Measurements from ENCODE around the gene ARL15.

ARL15 gene

DNA sequence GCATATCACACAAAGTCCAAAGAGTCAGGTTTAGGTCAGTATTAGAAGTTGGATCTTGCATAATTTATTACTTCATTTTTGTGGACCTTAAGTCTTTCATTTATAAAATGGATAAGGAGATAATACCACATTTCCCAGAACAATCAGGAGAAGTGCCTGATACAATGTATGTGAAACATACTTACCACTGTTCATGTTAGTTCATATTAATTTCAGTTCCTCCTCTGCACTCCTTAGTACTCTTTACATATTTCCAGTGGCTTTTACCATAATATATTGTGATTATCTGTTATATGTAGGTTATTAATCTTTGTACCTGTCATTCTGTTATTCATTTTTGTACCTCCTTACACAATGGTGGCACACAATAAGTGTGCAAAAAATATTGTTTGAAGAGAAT is 214.4 kb downstream of the ARL15 start:
- no peak overlapping the region for H3K27ac Mint-ChIP-seq
- H3K9me3 Mint-ChIP-seq = no peaks in the 10 kb centered on the region
- H3K27me3 Mint-ChIP-seq = no peaks in the 10 kb centered on the region
- H3K36me3 Mint-ChIP-seq = peaks cover 5% of the 10 kb centered on the region
- no peak overlapping the region for H3K4me3 Mint-ChIP-seq
- H3K4me1 Mint-ChIP-seq = no peaks in the 10 kb centered on the region

DNA sequence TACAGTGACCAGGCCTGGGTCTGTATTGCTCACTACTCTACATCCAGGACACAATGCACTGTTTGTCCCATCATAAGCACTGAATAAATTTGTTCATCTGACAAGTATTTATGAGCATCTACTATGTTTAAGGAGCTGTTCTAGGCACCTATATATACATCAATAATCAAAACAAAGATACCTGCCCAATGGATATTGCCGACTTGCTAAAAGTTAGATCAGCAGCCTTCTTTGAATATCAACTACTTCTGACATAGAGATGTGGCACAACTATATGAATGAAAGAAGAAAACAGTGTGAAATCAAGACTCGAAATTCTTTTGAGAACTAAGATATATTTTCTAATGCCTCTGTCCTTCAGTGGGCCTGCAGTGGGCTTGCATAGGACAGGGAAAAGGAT is 215.7 kb downstream of the ARL15 start:
- Mint-ChIP-seq H3K27me3 (no peaks in the 10 kb centered on the region), H3K9me3 (no peaks in the 10 kb centered on the region), H3K27ac (no peak overlapping the region), H3K36me3 (peaks cover 8% of the 10 kb centered on the region), H3K4me3 (no peak overlapping the region), H3K4me1 (no peaks in the 10 kb centered on the region)

DNA sequence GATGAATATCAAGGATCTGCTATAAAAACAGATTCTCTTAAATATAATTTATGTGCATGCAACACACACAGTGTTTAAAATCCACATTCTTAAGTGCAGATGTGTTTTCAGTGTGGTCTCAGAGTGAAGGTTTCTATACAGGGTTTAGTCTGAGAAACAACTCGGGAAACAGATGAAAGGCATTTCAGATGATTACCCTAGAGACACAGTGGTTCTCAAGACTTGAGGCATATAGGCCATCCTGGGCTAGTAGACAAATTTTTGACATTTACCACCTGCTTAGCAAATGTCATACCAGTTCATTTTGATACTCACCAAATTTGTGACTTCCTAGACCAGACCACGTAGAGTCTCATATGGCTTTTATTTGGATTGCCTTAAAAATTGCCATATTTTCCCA is 216.5 kb downstream of the ARL15 start:
- no peaks in the 10 kb centered on the region for H3K27me3 Mint-ChIP-seq
- no peak overlapping the region for H3K4me3 Mint-ChIP-seq
- H3K36me3 Mint-ChIP-seq = peaks cover 10% of the 10 kb centered on the region
- H3K4me1 Mint-ChIP-seq = no peaks in the 10 kb centered on the region
- H3K9me3 Mint-ChIP-seq = no peaks in the 10 kb centered on the region
- no peak overlapping the region for H3K27ac Mint-ChIP-seq

DNA sequence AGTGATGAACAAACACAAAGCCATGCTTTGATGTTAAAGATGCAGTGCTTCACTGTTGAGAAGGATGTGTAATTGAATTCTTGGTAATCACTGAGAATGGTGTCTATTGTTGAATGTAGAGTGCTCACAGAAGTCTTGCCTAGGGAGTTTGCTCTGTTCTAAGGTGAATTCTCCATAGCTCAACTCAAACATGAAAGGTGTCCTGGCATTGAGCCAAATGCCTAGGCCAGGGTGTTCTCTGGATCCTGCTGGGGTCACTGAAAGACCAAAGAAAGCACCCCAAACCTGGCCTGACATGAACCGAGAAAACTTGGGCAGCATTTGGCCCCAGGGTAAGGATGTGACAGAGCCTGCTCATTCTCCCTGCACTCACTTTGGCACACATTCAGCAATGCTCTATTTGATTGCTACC is 217.3 kb downstream of the ARL15 start:
- H3K4me1 Mint-ChIP-seq = no peaks in the 10 kb centered on the region
- no peaks in the 10 kb centered on the region for H3K27me3 Mint-ChIP-seq
- no peak overlapping the region for H3K4me3 Mint-ChIP-seq
- no peaks in the 10 kb centered on the region for H3K9me3 Mint-ChIP-seq
- peaks cover 7% of the 10 kb centered on the region for H3K36me3 Mint-ChIP-seq
- no peak overlapping the region for H3K27ac Mint-ChIP-seq

DNA sequence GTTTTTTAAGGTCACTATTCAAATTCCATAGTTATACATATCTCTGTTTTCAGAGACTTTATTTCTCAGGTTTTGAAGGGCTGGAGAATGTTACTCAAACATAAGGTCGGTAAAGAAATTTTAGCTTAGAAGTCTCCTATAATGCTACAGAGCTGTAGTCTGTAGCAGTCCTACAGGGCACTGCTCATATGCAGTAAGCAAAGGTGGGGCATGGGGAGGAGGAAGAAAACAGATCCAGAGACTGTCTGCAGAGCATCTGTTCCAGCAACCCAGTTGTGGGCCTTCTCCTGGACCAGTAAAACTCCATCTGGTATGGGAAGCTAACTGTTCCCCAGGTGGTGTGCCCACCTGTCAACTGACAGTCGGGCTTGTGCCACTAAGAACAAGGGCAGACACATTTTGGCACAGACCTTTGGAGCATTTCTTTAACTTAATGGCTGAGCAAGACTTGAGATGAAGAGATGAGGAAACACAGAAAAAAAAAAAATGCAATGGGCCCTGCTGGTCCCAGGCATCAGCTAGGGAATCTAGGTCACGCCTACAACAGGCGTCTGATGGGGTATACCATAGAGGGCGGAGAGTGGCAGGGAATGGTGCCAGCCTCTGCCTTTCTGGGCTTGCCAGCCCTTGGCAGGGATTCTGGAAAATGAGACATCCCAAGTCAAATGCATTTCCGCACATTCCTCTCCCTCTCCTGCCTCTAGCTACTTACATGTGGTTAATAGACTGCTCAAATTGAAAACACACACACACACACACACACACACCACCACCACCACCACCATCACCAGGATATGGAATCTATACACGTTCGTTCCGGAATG is 218.9 kb downstream of the ARL15 start:
- Mint-ChIP-seq H3K27ac (no peak overlapping the region), H3K9me3 (no peaks in the 10 kb centered on the region), H3K4me1 (no peaks in the 10 kb centered on the region), H3K4me3 (no peak overlapping the region), H3K27me3 (no peaks in the 10 kb centered on the region), H3K36me3 (peaks cover 9% of the 10 kb centered on the region)

DNA sequence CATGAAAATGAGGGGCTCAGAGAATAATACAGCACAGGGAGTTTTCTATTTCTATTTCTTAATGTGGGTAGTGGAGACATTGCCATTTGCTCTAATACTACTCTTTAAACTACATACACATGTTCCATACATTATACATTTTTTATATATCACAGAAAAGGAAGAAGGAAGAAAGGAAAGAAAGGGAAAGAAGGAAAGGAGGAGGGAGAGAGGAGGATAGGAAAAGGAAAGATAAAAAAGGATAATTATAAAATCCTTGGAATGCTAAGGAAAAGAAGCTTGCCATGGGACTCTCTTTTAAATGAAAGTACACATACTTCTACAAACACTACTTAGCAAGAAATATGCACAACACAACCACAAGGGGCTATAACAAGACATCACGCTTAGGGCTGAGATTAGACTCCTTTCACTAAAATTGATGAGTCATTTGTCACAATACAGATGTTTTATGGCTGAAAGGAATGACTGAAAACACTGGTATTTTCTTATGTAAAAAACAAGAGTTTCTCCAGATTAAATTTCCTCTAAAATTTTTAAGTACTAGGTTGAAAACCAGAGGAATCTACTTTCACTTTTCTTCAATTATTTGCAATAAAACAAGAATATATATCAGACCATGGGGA is 219.8 kb downstream of the ARL15 start:
- Mint-ChIP-seq H3K4me1 (no peaks in the 10 kb centered on the region), H3K27me3 (no peaks in the 10 kb centered on the region), H3K9me3 (no peaks in the 10 kb centered on the region), H3K36me3 (peaks cover 10% of the 10 kb centered on the region), H3K4me3 (no peak overlapping the region), H3K27ac (no peak overlapping the region)

DNA sequence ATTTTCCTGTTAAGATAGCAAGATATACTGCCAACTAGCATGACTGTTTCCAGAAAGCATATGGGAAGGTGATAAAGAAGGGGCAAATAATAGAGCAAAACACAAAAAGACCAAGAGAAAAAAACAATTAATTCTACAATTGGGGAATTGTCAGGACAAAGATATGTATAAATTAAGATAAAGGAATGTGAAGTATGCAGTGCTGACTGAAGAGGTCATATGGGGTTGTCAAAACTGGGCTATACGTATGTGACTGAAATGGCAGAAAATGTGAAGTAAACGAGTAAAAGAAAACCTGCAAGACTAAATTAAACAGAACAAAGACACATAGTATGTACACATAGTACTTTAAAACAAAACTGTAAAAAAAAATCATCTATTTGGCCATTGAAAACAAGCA is 222.3 kb downstream of the ARL15 start:
- H3K4me3 Mint-ChIP-seq = no peak overlapping the region
- H3K36me3 Mint-ChIP-seq = peaks cover 15% of the 10 kb centered on the region

DNA sequence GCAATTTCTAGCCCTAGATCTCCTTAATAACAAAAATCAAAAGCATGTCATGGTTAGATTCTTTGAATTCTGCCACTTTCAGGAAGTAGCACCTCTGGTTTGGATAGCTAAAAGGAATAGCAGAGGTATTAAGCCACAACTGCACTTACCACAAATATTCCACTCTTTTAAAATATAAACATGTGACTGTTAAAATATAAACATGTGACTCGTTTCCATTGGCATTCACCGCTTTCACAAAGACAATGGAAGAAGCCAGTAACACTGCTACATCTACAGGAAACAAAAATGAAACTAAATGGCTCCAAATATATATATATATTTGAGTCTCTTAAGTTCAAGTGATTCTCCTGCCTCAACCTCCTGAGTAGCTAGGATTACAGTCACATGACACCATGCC is 222.9 kb downstream of the ARL15 start:
- Mint-ChIP-seq H3K36me3 (peaks cover 18% of the 10 kb centered on the region), H3K27ac (no peak overlapping the region), H3K27me3 (no peaks in the 10 kb centered on the region), H3K4me1 (no peaks in the 10 kb centered on the region), H3K9me3 (no peaks in the 10 kb centered on the region), H3K4me3 (no peak overlapping the region)

More for the DNA sequence above, 222.3 kb downstream of the ARL15 start:
- H3K27me3 Mint-ChIP-seq = no peaks in the 10 kb centered on the region
- no peaks in the 10 kb centered on the region for H3K9me3 Mint-ChIP-seq
- no peak overlapping the region for H3K27ac Mint-ChIP-seq
- H3K4me1 Mint-ChIP-seq = no peaks in the 10 kb centered on the region

DNA sequence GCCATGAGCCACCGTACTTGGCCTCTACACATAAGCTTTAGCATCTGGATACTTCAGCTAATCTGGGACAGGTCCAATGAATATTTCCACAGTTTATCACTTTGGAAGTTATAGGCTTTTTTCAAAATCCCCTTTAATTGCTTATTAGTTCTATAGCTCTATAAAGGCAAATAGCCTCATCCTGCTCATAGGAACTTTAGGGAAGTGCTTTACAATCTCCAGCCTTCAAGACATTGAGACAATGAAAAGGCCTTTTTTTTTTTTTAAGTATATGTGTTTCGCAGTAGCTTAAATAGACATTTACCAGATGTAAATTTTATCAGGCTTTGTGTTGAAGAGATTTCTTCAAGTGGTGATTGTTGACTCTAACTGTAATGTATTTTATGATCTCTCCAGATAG is 224.2 kb downstream of the ARL15 start:
- H3K27me3 Mint-ChIP-seq = no peaks in the 10 kb centered on the region
- no peak overlapping the region for H3K27ac Mint-ChIP-seq
- H3K9me3 Mint-ChIP-seq = no peaks in the 10 kb centered on the region
- peaks cover 23% of the 10 kb centered on the region for H3K36me3 Mint-ChIP-seq
- no peak overlapping the region for H3K4me3 Mint-ChIP-seq
- H3K4me1 Mint-ChIP-seq = no peaks in the 10 kb centered on the region

DNA sequence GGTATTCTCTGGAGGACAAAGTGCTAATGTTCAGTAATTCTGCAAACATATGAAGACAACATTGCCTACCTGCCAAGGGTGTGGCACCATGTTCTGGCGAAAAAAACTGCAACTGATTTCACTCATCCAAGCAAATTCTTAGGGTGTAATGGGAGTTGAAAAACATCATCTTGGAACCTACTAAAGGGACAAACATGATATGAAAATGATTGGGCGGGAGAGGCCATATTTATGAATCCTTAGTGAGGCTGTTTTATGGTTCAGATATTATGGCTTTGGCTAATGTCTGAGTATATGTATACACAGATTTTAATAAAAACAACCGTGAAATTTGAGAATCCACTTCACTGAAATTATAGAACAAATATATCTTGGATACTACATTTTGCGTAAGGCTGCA is 225.7 kb downstream of the ARL15 start:
- H3K36me3 Mint-ChIP-seq = peaks cover 23% of the 10 kb centered on the region
- no peaks in the 10 kb centered on the region for H3K4me1 Mint-ChIP-seq
- no peak overlapping the region for H3K27ac Mint-ChIP-seq
- H3K9me3 Mint-ChIP-seq = no peaks in the 10 kb centered on the region
- no peak overlapping the region for H3K4me3 Mint-ChIP-seq
- no peaks in the 10 kb centered on the region for H3K27me3 Mint-ChIP-seq

DNA sequence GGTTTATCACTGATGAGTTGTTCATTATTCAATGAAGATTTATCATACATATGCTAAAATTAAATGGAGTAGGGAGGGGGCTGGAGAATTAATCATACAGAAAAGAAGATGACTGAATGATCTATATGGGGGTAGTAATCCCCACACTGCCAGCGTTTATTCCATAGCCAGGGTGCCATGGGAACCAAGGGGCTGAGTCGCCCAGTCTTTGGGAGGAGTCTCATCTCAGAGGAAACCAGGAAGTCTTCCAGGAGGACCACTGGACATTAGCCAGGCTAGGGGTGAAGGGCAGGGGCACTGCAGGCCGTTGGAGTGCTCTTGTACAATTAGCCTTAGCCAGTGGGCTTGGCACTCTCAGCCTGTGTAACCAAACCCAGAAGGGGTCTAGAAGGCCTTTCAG is 226.5 kb downstream of the ARL15 start:
- no peaks in the 10 kb centered on the region for H3K27me3 Mint-ChIP-seq
- no peaks in the 10 kb centered on the region for H3K9me3 Mint-ChIP-seq
- H3K27ac Mint-ChIP-seq = no peak overlapping the region

DNA sequence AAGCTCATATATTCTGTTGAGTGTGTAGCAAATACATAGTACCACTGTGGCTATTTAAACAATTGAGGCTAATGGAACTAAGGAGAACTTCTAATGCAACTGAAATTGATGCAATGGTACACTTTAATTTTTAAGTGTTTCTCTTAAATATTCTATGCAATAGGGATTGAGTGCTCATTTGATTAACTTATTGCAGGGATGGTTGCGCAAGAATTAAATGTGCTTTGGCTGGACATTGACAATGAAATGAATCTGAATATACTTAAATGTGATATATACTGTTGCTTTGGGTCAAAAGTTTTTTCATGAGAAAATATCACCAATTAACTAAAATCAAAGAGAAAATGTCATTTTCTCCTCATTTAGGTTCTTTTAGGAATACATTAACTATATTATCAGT is 227.1 kb downstream of the ARL15 start:
- Mint-ChIP-seq H3K4me3 (no peak overlapping the region), H3K4me1 (no peaks in the 10 kb centered on the region), H3K27me3 (no peaks in the 10 kb centered on the region), H3K9me3 (no peaks in the 10 kb centered on the region), H3K36me3 (peaks cover 21% of the 10 kb centered on the region), H3K27ac (no peak overlapping the region)

More for the DNA sequence above, 226.5 kb downstream of the ARL15 start:
- Mint-ChIP-seq H3K36me3 (peaks cover 21% of the 10 kb centered on the region), H3K4me3 (no peak overlapping the region), H3K4me1 (no peaks in the 10 kb centered on the region)

DNA sequence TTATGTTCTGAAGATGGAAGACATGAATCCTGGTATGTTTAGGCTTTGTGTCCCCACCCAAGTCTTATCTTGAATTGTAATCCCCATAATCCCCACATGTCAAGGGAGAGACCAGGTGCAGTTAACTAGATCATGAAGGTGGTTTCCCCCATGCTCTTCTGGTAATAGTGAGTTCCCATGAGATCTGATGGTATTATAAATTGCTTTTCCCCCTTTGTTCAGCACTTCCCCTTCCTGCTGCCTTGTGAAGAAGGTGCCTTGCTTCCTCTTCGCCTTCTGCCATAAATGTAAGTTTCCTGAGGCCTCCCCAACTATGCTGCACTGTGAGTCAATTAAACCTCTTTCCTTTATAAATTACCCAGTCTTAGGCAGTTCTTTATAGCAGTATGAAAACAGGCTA is 229.0 kb downstream of the ARL15 start:
- peaks cover 23% of the 10 kb centered on the region for H3K36me3 Mint-ChIP-seq
- H3K27me3 Mint-ChIP-seq = no peaks in the 10 kb centered on the region
- H3K27ac Mint-ChIP-seq = no peak overlapping the region
- H3K4me3 Mint-ChIP-seq = no peak overlapping the region
- H3K9me3 Mint-ChIP-seq = no peaks in the 10 kb centered on the region
- no peaks in the 10 kb centered on the region for H3K4me1 Mint-ChIP-seq

DNA sequence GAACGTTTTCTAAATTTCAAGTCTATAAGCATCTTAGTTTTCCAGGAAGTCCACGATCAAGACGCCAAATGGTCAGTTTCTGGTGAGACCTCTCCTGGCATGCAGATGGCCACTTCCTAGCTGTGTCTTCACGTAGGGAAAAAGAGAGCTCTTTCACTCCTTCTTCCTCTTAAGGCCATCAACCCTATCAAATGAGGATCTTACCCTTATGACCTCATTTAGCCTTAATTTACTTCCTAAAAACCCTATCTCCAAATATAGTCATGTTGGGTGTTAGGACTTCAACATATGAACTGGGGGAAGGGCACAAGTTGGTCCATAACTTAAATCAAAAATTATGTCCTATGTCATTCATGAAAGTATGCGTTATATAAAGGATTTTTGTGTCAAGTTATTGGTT is 229.5 kb downstream of the ARL15 start:
- H3K9me3 Mint-ChIP-seq = no peaks in the 10 kb centered on the region
- no peaks in the 10 kb centered on the region for H3K4me1 Mint-ChIP-seq
- H3K4me3 Mint-ChIP-seq = no peak overlapping the region
- H3K27me3 Mint-ChIP-seq = no peaks in the 10 kb centered on the region
- H3K27ac Mint-ChIP-seq = no peak overlapping the region
- H3K36me3 Mint-ChIP-seq = peaks cover 22% of the 10 kb centered on the region

DNA sequence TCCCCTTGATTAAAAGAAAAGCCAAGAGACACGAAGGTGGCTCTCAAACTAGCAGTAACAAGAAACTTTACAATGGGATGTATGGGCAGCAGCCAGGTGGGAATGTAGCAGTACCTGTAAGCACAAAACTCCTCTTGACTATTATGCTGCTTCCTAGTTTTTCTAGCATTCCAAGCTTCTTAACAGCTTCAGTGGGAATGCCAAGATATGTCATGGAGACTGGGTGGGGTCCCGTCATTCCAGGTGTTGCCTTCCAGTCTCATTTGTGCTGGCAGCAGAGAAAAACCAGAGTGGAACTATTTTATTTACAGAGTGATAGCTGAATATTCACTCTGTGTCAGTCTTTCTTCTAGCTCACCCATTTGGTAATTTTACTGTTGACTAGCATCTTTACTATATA is 236.6 kb downstream of the ARL15 start:
- no peaks in the 10 kb centered on the region for H3K27me3 Mint-ChIP-seq
- H3K27ac Mint-ChIP-seq = no peak overlapping the region
- H3K4me1 Mint-ChIP-seq = no peaks in the 10 kb centered on the region
- H3K36me3 Mint-ChIP-seq = peaks cover 7% of the 10 kb centered on the region
- H3K4me3 Mint-ChIP-seq = no peak overlapping the region
- no peaks in the 10 kb centered on the region for H3K9me3 Mint-ChIP-seq

DNA sequence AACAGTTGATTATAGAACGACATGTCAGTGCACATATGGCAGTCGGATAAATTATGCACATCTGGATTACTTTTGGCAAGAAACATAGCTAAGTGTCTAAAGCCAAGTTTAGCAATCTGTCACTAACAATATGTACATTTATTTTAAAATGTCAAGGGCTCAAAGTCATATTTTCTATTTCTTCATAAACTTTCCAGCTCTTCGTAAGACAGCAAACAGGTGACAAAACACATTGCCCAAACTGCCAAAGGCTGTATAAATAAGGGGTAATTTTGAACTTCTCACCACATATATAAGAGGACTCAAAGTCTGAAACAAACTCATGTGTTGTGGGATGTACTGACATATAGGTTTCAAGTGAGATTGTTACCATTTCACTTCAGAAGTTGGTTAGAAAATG is 237.2 kb downstream of the ARL15 start:
- H3K4me1 Mint-ChIP-seq = no peaks in the 10 kb centered on the region
- H3K4me3 Mint-ChIP-seq = no peak overlapping the region
- no peaks in the 10 kb centered on the region for H3K9me3 Mint-ChIP-seq
- H3K36me3 Mint-ChIP-seq = peaks cover 7% of the 10 kb centered on the region
- no peak overlapping the region for H3K27ac Mint-ChIP-seq
- no peaks in the 10 kb centered on the region for H3K27me3 Mint-ChIP-seq
